ENCODE data around the gene SYNPO2L. TPM values are rescaled to one million over a fixed set of nuclear protein-coding genes. Genes with fewer than 3 reads are reported as not detected.

SYNPO2L gene
- total and polyA plus RNA-seq, 9 of the 15 experiments (the other 6 are each of a cell fraction or from before 2014, with no cell fraction given): 0.03 to 0.07 TPM; not detected in 7

DNA sequence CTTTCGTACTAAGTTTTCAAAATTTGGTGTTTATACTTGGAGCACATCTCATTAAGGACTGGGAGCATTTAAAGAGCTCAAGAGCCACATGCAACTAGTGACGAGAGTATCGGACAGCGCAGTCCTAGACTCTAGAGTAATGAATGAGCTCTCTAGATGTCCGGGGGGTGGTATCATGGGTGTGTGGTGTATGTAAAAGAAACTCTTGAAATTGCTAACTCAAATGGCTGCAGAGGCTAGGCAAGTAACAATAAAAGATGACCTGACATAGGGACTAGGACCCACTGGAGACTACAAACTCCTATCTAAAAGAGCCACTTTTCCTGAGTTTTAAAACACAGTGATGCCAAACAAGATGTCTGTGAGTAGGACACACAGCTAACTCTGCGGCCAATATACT is 28.5 kb downstream of the SYNPO2L start (continued):
- TF ChIP-seq SPI1 (IDR thresholded peaks at IDR 0.05; ENCODE audit: borderline replicate concordance, low read depth, low read length): no peak
- TF ChIP-seq ZBTB8A (IDR thresholded peaks at IDR 0.05; ENCODE audit: partially characterized antibody): no peak
- no peak for TF ChIP-seq NFXL1 (CRISPR knock-in tag; IDR thresholded peaks at IDR 0.05)
- TF ChIP-seq SREBF2 (CRISPR knock-in tag; IDR thresholded peaks at IDR 0.05): 0 out of 2 replicates have a peak, but pooled peaks have one; percentile 64
- TF ChIP-seq ZFP91 (CRISPR knock-in tag; IDR thresholded peaks at IDR 0.05): no peak
- TF ChIP-seq RHOXF2B (CRISPR knock-in tag; conservative IDR thresholded peaks at IDR 0.05): no peak
- TF ChIP-seq SMARCA4 (IDR thresholded peaks at IDR 0.05): no peak
- no peak for TF ChIP-seq ARID1B (IDR thresholded peaks at IDR 0.05)
- no peak for TF ChIP-seq ZNF217 (CRISPR knock-in tag; IDR thresholded peaks at IDR 0.05)
- TF ChIP-seq ZNF121 (CRISPR knock-in tag; conservative IDR thresholded peaks at IDR 0.05): no peak
- TF ChIP-seq SUPT5H (IDR thresholded peaks at IDR 0.05): peak; percentile 8; the same call in 1 of the 2 replicates
- no peak for TF ChIP-seq ZNF511 (CRISPR knock-in tag; IDR thresholded peaks at IDR 0.05)
- TF ChIP-seq NR2C1 (IDR thresholded peaks at IDR 0.05): no peak
- TF ChIP-seq NR2C1 (tag; IDR thresholded peaks at IDR 0.05): no peak
- no peak for TF ChIP-seq ZNF134 (CRISPR knock-in tag; conservative IDR thresholded peaks at IDR 0.05)
- TF ChIP-seq PURB (CRISPR knock-in tag; IDR thresholded peaks at IDR 0.05; ENCODE audit: low read depth): no peak
- TF ChIP-seq TCFL5 (CRISPR knock-in tag; conservative IDR thresholded peaks at IDR 0.05): no peak
- TF ChIP-seq XRCC3 (IDR thresholded peaks at IDR 0.05): no peak
- no peak for TF ChIP-seq TAF15 (IDR thresholded peaks at IDR 0.05; ENCODE audit: low read depth, low read length)
- no peak for TF ChIP-seq MECOM (CRISPR knock-in tag; IDR thresholded peaks at IDR 0.05)
- TF ChIP-seq RBFOX2 (IDR thresholded peaks at IDR 0.05; ENCODE audit: low read depth, low read length): peak; percentile 15; the same call in 1 of the 2 replicates
- no peak for TF ChIP-seq TCF7 (IDR thresholded peaks at IDR 0.05; ENCODE audit: borderline replicate concordance)
- TF ChIP-seq MYC (IDR thresholded peaks at IDR 0.05; ENCODE audit: low read depth, low read length): no peak
- TF ChIP-seq MYC (CRISPR knock-in tag; IDR thresholded peaks at IDR 0.05; ENCODE audit: borderline replicate concordance, low read depth): 0 out of 2 replicates have a peak, but pooled peaks have one; percentile 29
- no peak for TF ChIP-seq EGR1 (conservative IDR thresholded peaks at IDR 0.05)
- no peak for TF ChIP-seq SNIP1 (IDR thresholded peaks at IDR 0.05; ENCODE audit: low read depth)
- no peak for TF ChIP-seq CREM (IDR thresholded peaks at IDR 0.05; ENCODE audit: low read depth)
- TF ChIP-seq RAD51 (IDR thresholded peaks at IDR 0.05; ENCODE audit: borderline replicate concordance, low read depth): no peak
